Effector memory CD4-positive, alpha-beta T cell (primary cell): ENCODE results near the gene FCHO2.

Experiments
- DNase-seq, 3 donors: peaks; one replicate each; pipeline ENCODE4 v3.0.0-alpha.2; 2020
- H3K27ac ChIP-seq: 2 replicates; pipeline ENCODE4 v1.7.0; 2013; ENCODE audit warnings: mild to moderate bottlenecking, low read length, moderate library complexity; ENCODE audit not compliant: insufficient read depth, poor library complexity, severe bottlenecking
- H3K27me3 ChIP-seq: replicated peaks from 2 replicates; pipeline ENCODE4 v1.7.0; 2013; ENCODE audit warnings: mild to moderate bottlenecking, low read length; ENCODE audit not compliant: insufficient read depth, control insufficient read depth, poor library complexity, severe bottlenecking
- H3K36me3 ChIP-seq: 2 replicates; pipeline ENCODE4 v1.7.0; 2013; ENCODE audit warnings: mild to moderate bottlenecking, low read length, moderate library complexity; ENCODE audit not compliant: control insufficient read depth, insufficient read depth
- H3K4me1 ChIP-seq: 2 replicates; pipeline ENCODE4 v1.7.0; 2013; ENCODE audit warnings: low read length, mild to moderate bottlenecking; ENCODE audit not compliant: control insufficient read depth, insufficient read depth, poor library complexity, severe bottlenecking
- H3K4me3 ChIP-seq: 2 replicates; pipeline ENCODE4 v1.7.0; 2013; ENCODE audit warnings: low read length, low read depth, mild to moderate bottlenecking; ENCODE audit not compliant: insufficient read depth, poor library complexity, severe bottlenecking
- H3K9me3 ChIP-seq: 2 replicates; pipeline ENCODE4 v1.7.0; 2013; ENCODE audit warnings: mild to moderate bottlenecking, low read length, moderate library complexity; ENCODE audit not compliant: control insufficient read depth

Gene FCHO2

DNA sequence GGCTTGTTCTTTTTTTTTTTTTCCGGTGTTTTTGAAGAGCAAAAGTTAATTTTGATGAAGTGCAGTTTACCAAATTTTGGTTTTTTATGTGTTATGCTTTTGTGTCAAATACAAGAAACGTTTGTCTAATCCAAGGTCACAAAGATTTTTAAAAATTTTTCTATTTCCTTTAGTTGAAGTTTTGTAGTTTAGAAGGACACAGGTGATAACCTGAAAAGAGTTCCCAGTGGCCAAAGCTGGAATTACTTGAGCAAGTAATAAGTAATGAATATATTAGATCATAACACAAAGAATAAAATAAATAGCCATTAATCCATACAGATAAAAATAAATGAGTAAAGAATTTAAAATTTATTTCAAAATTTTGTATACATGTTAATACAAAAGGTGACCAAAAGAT, 71.5 kb downstream of the FCHO2 start:
- Histone ChIP-seq H3K36me3 (no peaks in the 10 kb centered on the region), H3K4me1 (no peaks in the 10 kb centered on the region), H3K9me3 (no peaks in the 10 kb centered on the region), H3K4me3 (no peak overlapping the region), H3K27ac (no peak overlapping the region), H3K27me3 (no peaks in the 10 kb centered on the region)
- DNase-seq = no peak

DNA sequence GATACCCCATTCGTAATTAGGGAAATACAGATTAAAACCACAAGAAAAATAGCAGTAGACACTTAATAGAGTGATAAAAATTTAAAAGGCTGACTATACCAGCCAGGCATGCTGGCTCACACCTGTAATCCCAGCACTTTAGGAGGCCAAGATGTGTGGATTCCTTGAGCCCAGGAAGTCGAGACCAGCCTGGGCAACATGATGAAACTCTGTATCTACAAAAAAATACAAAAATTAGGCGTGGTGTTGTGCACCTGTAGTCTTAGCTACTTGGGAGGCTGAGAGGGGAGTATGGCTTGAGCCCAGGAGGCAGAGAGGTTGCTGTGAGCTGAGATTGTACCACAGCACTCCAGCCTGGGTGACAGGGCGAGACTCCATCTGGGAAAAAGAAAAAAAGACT, 72.0 kb downstream of the FCHO2 start:
- no peak for DNase-seq
- H3K9me3 ChIP-seq = no peaks in the 10 kb centered on the region
- no peak overlapping the region for H3K27ac ChIP-seq
- no peak overlapping the region for H3K4me3 ChIP-seq
- H3K4me1 ChIP-seq = no peaks in the 10 kb centered on the region
- H3K36me3 ChIP-seq = no peaks in the 10 kb centered on the region
- H3K27me3 ChIP-seq = no peaks in the 10 kb centered on the region

DNA sequence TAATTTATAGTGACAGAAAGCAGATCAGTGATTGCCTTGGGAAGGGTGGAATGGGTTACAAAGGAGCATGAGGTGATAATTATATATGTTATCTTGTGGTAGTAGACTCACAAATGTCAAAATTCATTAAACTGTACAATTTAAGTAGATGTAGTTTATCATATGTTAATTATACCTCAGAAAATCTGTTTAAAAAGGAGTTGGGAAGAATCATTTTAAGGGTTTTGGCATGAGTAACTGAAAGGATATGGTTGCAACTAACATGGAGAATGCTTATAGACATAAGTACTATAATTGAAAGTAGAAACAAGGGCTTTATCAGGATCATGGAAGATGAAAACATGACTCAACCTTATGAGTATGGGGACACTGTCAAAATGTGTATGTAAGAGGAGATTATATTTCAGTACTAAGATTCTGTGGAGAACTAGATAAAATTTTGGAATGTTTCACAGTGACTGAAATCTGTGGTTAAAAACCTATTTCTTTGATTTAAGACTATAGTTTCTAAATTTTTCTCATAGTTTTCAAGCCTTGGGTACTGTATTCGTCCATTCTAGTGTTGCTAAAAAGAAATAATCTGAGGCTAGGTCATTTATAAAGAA, 73.3 kb downstream of the FCHO2 start:
- no peak for DNase-seq
- Histone ChIP-seq H3K4me1 (no peaks in the 10 kb centered on the region), H3K9me3 (no peaks in the 10 kb centered on the region), H3K27me3 (no peaks in the 10 kb centered on the region), H3K27ac (no peak overlapping the region), H3K36me3 (no peaks in the 10 kb centered on the region), H3K4me3 (no peak overlapping the region)

DNA sequence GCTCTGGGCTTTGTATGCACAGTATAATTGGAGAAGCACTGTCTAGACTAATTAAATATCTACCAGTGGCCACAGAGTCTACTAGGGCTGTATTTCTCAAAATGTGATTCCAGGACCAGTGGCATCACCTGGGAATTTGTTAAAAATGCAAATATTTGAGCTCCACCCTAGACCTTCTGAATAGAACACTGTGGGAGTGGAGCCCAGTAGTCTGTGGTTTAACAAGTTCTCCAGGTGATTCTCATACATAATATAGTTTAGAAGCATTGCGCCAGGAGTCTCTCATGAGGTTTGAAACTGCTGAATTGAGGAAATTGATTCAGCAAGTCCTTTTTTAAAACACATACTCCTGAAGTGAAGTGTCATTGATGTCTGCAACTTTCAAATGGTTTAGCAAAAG, 74.7 kb downstream of the FCHO2 start:
- no peak overlapping the region for H3K27ac ChIP-seq
- H3K4me1 ChIP-seq = no peaks in the 10 kb centered on the region
- H3K4me3 ChIP-seq = no peak overlapping the region
- no peaks in the 10 kb centered on the region for H3K9me3 ChIP-seq
- H3K27me3 ChIP-seq = no peaks in the 10 kb centered on the region
- DNase-seq = no peak
- H3K36me3 ChIP-seq = no peaks in the 10 kb centered on the region

DNA sequence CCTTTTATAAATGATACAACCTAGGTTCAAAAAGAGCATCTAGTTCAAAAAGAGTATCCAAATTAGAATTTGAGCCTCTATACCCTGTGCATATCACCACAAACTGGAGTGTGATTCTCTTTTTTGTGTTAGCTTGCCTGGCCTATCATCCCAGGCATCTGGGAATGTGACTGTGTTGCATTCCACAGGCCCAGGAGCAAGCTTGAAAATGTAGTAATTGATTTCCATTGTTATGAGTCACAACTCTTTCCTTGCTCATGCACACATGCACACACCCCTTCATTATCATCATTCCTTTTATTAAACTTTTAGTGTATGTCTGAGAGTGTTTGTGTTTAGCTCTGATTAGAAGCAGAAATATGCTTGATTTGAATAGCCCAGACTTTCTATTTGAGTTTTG, 75.2 kb downstream of the FCHO2 start:
- Histone ChIP-seq H3K36me3 (no peaks in the 10 kb centered on the region), H3K9me3 (no peaks in the 10 kb centered on the region), H3K27me3 (no peaks in the 10 kb centered on the region), H3K4me1 (no peaks in the 10 kb centered on the region), H3K27ac (no peak overlapping the region), H3K4me3 (no peak overlapping the region)
- DNase-seq = no peak

DNA sequence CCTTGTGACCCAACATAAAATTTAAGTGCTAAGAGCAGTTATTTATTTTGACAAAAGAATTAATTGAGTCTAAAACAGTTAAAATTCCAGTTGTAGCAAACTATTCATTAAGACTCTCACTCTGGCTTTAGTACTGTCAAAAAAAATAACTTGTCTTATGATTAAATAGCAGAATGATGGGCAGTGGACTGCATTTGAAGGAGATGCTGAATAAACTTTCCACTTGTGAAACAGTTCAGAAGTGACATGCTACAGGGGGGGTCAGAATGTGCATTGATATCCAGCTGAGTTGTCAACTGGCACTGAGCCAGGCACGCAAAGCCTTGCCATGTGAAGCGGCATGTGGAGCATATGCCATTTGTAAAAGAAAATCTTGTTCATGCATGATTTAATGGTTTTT, 76.0 kb downstream of the FCHO2 start:
- no peak overlapping the region for H3K27ac ChIP-seq
- H3K4me3 ChIP-seq = no peak overlapping the region
- no peaks in the 10 kb centered on the region for H3K27me3 ChIP-seq
- no peak for DNase-seq
- H3K36me3 ChIP-seq = no peaks in the 10 kb centered on the region
- no peaks in the 10 kb centered on the region for H3K9me3 ChIP-seq
- no peaks in the 10 kb centered on the region for H3K4me1 ChIP-seq

DNA sequence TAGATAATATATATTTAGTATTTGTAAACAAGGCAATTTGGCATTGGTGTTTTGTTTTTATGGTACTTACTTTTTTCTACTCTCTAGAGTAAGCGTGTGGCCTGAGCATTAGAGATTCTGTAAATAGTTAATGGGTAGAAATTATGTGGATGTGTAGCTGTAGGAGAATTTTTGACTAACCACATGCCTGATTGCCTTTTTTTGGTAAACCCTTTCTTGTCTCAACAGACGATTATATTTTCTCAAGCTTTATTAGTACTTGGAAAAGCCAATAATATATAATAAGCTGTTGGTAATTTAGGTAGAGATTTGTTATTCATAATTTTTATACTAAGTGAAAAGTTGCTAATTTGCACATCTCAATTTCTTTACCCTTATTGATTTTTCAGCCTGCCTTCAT, 76.8 kb downstream of the FCHO2 start:
- Histone ChIP-seq H3K36me3 (no peaks in the 10 kb centered on the region), H3K27ac (no peak overlapping the region), H3K9me3 (no peaks in the 10 kb centered on the region), H3K4me3 (no peak overlapping the region), H3K27me3 (no peaks in the 10 kb centered on the region), H3K4me1 (no peaks in the 10 kb centered on the region)
- DNase-seq = no peak

DNA sequence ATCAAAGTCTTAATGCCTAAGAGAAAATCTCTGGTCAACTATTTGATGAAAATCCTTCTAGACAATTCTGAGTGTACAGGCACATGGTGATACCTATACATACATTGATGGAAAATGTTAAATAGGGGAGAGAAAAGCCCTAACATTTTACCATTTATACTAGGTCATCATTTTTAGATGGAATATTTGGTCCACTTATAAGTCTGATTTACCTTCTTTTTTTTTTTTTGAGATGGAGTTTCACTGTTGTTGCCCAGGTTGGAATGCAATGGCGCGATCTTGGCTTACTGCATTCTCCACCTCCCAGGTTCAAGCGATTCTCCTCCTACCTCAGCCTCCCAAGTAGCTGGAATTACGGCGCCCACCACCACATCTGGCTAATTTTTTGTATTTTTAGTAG, 81.7 kb downstream of the FCHO2 start:
- Histone ChIP-seq H3K27me3 (no peaks in the 10 kb centered on the region), H3K4me3 (no peak overlapping the region), H3K9me3 (no peaks in the 10 kb centered on the region), H3K27ac (no peak overlapping the region), H3K4me1 (no peaks in the 10 kb centered on the region), H3K36me3 (no peaks in the 10 kb centered on the region)
- no peak for DNase-seq

DNA sequence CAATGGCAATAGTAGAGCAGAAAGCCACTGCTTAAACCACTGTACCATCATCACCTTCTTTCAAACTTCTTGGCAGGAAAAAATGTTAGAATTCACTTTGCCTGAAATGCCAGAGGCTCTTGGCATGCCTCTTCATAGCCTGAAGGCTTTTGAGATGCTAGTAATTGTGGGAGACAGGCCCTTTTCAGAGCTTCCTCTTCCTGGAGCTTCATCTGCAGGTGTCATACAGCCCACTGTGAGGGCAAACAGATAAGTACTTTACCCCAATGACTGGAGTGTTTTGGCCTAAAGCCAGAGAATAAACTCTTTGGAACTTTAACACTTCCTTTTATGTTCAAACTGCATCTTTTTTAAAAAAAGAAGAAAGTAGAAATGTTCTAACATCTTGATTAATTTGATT, 83.2 kb downstream of the FCHO2 start:
- Histone ChIP-seq H3K4me1 (no peaks in the 10 kb centered on the region), H3K27ac (no peak overlapping the region), H3K27me3 (no peaks in the 10 kb centered on the region), H3K9me3 (no peaks in the 10 kb centered on the region), H3K36me3 (no peaks in the 10 kb centered on the region), H3K4me3 (no peak overlapping the region)
- DNase-seq = no peak

DNA sequence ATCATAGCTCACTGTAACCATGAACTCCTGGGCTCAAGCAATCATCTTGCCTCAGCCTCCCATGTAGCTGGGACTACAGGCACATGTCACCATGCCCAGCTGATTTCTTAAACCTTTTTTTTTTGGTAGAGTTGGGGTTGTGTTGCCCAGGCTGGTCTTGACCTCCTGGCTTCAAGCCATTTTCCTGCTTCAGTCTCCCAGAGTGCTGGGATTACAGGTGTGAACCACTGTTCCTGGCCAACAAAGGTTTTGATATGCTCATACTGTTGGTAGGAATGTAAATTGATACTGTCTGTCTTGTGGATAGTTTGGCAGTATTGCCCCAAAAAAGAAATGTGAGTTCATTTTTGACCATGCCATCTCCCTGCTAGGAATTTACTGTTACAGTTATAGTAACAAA, 87.2 kb downstream of the FCHO2 start:
- H3K4me1 ChIP-seq = no peaks in the 10 kb centered on the region
- H3K27ac ChIP-seq = no peak overlapping the region
- H3K36me3 ChIP-seq = no peaks in the 10 kb centered on the region
- no peaks in the 10 kb centered on the region for H3K9me3 ChIP-seq
- H3K4me3 ChIP-seq = no peak overlapping the region
- no peak for DNase-seq
- H3K27me3 ChIP-seq = no peaks in the 10 kb centered on the region

DNA sequence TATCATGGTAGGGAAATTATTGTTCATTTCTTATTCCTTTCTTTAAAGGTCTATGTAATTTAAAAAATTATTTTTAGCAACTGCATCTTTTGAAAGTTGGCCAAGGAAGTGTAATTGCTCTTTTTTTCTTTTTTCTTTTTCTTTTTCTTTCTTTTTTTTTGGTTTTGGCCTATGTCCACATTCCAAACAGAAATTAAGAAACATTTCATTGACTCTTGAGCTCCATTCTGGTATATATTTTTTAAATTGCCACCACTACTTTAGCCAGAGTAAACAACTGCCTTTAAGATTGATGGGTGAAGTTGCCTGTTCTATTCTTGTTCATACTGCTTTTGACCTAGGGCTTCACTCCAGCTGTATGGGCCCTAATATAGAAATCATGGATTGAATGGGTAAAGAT, 88.7 kb downstream of the FCHO2 start:
- Histone ChIP-seq H3K36me3 (no peaks in the 10 kb centered on the region), H3K27ac (no peak overlapping the region), H3K4me3 (no peak overlapping the region), H3K9me3 (no peaks in the 10 kb centered on the region), H3K27me3 (no peaks in the 10 kb centered on the region), H3K4me1 (no peaks in the 10 kb centered on the region)
- no peak for DNase-seq
